ENCODE data around the gene EPS8.

DNA sequence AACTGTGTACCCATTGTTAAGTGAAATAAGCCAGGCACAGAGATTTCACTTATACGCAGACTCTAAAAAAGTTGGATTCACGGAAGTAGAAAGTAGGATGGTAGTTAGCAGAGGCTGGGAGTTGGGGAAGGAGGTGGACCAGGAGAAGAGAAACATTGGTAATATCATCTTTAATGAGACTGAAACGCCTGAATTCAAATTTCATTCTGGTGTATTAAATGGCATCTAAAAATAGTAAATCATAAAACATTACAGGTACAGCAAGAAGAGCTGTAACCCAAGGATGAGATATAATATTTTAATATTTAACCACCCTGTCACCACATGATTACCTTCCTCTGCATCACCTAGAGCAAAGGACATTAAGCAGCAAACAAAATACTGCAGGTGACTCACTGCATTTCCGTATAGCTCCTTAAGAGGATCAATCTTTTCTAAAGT, 99.4 kb downstream of the EPS8 start:
- TF ChIP-seq, protein P1, sequence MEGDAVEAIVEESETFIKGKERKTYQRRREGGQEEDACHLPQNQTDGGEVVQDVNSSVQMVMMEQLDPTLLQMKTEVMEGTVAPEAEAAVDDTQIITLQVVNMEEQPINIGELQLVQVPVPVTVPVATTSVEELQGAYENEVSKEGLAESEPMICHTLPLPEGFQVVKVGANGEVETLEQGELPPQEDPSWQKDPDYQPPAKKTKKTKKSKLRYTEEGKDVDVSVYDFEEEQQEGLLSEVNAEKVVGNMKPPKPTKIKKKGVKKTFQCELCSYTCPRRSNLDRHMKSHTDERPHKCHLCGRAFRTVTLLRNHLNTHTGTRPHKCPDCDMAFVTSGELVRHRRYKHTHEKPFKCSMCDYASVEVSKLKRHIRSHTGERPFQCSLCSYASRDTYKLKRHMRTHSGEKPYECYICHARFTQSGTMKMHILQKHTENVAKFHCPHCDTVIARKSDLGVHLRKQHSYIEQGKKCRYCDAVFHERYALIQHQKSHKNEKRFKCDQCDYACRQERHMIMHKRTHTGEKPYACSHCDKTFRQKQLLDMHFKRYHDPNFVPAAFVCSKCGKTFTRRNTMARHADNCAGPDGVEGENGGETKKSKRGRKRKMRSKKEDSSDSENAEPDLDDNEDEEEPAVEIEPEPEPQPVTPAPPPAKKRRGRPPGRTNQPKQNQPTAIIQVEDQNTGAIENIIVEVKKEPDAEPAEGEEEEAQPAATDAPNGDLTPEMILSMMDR (IDR thresholded peaks at IDR 0.05; ENCODE audit: low read length), result no peak
- TF ChIP-seq EZH2 (optimal IDR thresholded peaks at IDR 0.05; ENCODE audit: low read depth, low read length), result no peak
- no peak for TF ChIP-seq EZH2phosphoT487 (IDR thresholded peaks at IDR 0.05; ENCODE audit: low read length)

Measured in MM.1S (cell line).